Occipital lobe (tissue), 2 donors: ENCODE measurements around the gene EML1. TPM values are rescaled to one million over a fixed set of nuclear protein-coding genes. Genes with fewer than 3 reads are reported as not detected.

Experiments used
- DNase-seq: peaks from one replicate; lab custom pipeline; 2025; lab: John Stamatoyannopoulos, UW
- total RNA-seq: library from RNA; depleted of rRNA; stranded (reverse); fragments of >200 nt; gene quantifications from one replicate; pipeline ENCODE4 v1.2.3, GENCODE V29; 2014

EML1 gene
- total RNA-seq, 1 donor from 2014 or later: 137 TPM

DNA sequence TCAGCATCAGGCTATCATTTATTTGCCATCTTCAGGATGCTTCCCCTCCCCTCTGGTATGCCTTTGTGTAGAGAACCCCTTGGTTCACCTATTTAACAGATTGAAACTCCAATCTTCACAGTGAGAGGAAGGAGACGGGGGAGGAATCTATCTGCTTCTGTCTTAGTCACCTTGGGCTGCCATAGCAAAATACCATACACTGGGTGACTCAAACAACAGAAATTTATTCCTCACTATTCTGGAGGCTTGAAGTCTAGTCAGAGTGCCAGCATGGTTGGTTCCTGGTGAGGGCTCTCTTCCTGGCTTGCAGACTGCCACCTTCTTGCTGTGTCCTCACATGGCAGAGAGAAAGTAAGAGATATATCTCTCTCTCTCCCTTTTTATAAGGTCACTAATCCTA, 13.5 kb upstream of the EML1 start:
- DNase-seq: no peak

DNA sequence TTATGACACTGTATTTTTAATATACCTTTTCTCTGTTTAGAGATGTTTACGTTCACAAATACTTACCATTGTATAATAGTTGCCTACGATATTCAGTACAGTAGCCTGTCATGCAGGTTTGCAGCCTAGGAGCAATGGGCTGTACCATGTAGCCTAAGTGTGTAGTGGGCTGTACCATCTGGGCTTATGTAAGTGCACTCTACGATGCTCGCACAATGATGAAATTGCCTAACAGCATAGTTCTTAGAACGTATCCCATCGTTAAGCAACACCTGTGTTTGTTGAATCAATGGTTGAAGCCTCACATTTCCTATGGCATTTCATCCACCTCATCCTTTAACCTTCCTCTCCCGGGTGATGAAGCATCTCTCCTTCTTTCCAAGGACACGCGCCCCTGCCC, 12.5 kb upstream of the EML1 start:
- DNase-seq: no peak

DNA sequence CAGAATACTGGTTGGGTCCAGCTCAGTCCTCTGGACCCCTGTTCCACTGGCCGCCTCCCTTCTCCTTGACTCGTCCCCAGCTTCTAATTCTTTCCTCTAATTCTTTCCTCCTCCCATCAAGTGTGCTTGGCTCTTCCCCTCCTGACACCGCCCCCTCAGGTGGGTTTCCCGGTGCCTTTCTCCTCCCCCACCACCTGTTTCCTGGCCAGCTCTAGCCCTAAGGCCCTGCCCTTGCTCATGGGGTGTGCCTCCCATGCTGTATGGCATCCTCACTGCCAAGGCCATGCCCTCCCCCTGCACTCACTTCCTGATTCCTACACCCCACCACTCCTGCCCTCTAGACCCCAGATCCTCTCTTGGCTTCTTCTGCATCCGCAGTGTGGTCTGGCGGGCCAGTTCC, 12.1 kb upstream of the EML1 start:
- DNase-seq: no peak

DNA sequence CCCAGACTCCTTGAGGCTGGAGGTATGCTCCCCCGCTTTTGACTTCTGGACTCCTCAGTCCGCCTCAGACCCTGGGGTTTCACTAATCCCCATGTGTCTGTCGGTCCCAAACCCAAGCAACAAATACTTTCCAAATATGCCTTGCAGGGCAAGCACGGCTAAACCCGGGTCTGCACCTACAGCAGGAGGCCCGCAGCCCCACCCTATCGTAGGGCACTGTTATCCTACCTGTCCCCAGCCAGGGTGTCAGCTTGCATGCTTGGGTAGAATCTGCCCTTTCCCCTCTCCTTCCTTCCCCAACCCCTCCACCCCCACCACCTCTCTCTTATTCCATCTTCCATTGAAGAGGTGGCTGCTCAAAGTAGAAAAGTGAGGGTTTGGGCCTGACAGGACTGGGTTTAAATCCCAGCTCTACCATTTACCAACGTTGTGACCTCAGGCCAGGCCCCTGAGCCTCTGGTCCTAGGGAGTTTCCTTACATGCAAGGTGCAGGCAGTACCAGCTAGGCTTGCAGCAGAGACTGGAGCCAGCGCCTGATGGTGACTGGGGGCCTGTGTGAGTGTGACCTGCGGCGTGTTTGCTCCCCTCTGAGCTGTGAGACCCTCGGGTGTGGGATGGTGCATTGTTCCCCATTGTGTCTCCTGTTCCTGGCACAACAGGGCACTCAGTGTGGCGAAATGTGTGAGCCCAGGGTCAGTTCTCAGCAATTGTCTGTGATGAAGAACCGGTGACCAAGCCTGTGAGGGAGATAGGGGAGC, 11.2 kb upstream of the EML1 start:
- DNase-seq: no peak

DNA sequence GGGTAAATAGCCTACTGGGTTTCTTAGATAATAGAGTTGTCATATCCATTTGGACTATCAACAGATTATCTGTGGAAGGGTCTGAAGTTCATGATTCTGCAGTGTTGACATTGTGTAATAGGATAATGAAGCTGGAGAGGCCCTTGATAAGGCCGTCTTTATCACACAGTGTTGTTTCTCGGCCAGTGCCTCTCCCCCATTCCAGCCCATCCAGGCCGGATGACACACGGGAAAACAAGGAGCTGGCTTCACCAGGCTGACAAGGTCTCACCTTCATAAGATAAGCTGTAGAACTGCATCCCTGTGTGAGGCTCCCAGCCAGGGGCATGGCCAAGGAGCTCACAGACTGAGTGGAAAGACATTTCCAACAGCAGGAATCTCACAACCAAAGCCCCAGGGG, 8.7 kb upstream of the EML1 start:
- no peak for DNase-seq

DNA sequence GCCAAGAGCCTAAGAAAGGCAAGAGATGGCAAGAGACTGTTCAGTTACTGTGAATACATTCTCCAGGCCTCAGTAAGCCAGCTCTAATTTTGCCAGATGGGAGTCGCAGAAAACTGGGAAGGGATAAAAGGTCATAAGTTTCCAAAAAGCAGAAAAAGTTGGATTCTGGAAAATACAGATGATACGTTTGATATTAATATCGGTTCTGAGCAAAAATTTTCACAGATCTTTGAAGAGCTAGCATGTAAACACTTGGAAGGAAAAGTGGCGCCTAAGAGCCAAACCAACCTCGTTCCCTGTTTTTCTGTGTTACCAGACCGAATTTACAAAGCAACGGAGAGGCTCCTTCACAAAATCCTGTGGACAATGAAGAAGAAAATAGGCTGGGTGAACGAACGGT, 7.8 kb upstream of the EML1 start:
- DNase-seq: no peak

DNA sequence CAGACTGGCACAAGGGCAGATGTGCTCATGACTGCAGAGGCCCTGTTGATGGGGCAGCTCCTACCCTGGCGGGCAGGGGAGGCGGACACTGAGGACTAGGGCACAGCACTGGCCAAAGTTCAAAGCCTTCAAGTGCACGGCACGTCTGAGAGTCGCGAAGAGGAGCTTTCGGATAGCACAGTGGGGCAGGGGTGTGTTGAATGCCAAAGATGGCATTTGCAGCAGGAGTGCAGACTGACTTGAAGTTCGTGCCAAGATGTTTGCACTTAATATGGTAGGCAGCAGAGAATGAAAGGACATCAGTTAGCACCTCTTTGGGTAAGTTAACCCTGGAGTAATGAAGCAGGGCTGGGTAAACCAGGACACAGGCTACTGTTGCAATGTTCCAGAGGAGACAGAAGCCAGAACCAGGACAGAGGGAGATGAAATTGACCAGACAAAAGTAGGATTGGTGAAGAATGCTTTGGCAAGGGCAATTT, 6.7 kb upstream of the EML1 start:
- DNase-seq: no peak

DNA sequence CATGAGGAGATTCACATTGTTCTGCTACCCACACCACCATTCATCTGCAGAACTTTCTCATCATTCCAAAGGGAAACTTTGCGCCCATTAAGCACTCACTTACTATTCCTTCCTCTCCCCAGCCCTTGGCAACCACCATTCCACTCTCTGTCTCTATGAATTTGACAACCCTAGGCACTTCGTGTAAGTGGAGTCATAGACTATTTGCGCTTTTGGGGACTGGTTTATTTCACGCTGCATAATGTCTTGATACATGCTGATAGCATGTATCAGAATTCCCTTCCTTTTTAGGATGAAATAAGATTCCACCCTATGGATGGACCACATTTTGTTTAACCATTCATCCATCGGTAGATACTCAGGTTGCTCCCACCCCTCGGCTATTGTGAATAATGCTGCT, 4.5 kb upstream of the EML1 start:
- no peak for DNase-seq

DNA sequence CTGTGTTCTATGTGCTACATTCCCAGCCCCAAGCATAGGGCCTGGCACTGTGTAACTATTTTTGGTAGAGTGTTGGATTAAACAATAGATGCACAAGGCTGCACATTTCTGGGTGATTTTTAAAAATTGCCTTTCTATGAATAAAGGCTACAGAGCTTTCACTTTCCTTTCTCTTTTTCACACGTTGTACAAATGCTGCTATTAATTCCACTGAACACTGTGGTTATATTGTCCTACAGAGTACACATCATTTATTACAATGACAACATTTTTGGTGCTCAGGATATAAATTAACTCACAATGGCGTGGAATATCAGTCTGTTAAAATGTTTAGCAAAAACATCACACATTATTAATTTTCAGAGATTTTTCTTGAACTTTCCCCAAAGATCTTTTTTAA, 3.6 kb upstream of the EML1 start:
- no peak for DNase-seq

DNA sequence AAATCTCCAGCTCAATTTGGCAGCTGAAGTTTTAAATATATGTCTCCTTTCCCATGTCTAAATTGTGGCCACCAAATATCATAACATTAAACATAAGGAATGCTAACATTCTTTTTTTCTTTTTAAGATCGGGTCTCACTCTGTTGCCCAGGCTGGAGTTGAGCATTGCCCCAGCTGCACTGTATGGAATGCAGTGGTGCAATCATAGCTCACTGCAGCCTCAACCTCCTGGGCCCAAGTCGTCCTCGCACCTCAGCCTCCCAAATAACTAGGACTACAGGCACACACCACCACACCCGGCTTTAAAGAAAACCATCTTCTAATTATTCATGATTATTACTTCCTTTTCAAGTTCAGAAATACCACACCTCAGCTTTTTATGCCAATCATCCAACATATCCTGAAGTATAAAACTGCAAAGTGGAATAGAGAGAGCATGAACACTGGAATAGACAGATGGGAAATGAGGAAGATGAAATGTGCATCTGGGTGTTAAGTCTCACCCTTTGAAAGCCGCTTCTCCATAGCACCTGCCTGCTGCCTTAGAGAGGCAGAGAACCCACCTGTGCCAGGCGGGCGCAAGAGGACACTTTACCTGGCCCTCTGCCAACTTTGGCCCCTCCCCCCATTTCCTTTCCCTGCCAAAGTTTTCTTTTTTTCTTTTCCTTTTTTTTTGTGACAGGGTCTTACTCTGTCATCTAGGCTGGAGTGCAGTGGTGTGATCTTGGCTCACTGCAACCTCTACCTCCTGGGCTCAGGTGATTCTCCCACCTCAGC, 2.8 kb upstream of the EML1 start:
- DNase-seq: no peak

DNA sequence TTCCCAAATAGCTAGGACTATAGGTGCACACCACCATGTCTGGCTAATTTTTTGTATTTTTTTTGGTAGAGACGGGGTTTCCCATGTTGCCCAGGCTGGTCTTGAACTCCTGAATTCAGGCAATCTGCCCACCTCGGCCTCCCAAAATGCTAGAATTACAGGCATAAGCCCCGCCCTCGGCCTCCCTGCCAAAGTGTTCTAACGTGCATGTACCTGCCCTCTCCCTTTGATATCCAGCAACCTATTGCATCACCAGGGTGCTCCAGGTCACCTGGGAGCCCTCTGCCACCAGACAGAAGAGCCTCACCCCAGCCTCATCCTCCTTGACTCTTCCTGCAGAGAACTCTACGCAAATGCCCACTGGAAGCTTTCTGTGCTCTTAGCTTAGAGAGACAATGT, 2.2 kb upstream of the EML1 start:
- DNase-seq: no peak

DNA sequence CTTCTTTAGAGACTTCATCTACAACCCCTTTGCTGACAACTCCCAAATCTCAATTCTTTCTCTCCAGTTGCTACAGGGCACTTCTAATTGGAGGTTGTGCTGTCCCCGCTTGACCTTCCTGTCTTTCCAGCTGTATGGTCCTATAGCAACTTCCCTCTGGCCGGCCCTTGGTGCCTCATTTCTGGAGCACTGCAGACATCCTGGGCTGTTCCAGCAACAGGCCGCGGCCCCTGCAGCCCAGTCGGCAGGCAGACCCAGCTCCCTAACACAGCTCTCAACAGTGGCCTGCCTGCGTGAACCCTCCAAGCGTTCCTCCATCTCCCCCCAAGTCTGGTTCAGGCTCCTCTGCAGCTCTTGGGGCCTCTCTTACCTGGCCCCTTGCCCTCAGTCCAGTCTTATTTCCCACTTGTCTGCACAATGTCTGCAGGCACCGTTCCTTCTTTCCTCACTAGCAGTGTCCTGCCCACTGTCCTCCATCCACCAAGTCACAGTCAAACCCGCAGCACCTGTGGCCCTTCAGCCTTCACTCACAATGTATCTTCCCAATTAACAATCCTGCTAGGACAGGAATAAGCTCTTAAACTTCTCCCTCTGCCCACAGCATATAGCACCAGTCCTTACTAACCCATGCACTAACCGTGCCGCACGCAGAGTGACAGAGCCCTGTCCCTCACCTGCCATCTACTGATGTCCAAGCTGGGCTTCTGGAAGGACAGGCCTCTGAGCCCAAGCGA, 1.6 kb upstream of the EML1 start:
- DNase-seq: no peak

DNA sequence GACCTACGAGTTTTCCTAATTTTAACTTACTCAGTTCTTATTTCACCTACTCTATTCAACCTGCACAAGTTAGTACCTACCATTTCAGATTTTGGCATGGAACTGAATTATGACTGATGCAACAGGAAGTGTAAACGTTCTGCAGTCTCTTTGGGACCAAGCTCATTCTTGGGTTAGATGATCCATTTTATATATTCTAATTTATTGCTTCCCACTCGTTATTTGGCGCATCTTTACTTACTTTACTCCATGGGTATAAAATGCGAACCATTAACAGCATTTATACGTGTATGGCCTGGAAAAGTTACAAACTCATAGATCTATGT, 1.0 kb upstream of the EML1 start:
- DNase-seq: no peak

DNA sequence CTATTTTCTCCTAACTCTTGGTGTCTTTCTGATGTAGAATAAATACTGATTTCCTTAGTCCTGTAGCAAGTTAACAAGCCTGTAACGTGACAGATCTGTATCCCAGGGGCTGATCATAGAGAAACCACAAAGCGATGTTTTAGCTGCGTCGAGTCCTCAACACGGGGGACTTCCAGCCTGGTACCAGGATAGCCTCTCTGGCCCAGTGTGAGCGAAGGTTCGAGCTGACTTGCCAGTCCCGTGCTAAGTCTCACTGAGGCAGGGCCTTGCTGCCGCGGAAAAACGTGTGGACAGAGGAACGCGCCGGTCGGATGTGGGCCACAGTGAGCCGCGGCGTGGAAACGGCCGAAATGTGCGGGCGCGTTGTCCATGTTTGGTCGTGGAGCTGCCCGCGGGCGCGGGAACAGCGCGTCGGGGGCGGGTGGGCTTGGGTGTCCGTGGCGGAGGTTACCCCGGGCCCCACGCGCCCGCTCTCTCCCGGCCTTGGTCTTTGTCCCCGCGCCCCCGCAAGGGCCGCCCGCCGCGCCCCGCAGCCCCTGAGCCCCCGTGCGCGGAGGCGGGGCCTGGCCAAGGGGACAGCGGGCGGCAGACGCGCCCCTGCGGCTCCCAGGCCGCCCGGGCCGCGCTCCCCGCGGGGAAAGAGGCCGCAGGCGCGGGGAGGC, 531 bp upstream of the EML1 start:
- peak; percentile 28 for DNase-seq

DNA sequence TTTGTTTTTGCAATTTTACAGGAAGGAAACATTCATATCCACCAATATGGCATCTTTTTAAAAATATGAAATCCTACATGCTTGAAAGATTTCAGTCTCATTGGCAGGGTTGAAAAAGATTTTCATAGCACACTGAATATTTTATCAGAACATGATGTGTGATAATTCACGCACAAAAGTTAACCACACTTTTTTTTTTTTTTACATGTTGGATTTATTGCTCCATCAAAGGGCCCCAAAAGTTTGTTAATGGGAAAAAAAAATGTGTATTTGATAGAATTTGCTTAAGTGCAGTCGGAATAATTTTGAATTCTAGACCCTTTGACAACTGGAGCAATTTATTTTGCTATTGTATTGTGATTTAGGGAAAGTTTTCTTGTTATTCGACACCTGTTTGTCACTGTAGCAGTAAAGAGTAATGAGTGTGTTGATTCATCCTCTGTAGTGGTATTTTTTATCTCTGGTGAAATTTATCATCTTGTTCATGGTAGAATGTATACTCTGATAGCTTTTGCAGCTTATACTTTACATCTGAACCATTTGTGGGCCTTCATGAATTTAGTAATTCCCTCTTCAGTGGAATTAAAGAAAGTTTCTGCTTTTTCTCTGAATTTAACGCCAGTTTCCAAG, 1.1 kb downstream of the EML1 start:
- no peak for DNase-seq

DNA sequence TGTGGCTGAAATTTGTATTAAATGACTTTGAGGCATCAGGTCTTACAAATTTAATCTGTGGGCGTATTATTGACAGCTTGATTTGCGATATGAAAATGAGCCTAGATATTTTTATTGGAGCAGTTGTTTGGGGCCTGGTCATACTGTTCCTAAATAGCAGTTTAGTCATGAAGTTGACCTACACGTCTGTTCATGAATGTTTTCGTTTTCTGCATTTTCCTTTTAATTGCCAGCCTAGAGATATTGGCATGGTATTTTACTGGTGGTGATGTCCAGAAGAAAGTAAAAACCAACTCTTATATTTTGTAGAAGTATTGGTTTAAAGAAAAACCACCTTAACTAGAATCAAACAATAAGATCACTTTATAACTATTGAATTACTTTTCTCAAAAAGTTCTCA, 1.8 kb downstream of the EML1 start:
- no peak for DNase-seq

DNA sequence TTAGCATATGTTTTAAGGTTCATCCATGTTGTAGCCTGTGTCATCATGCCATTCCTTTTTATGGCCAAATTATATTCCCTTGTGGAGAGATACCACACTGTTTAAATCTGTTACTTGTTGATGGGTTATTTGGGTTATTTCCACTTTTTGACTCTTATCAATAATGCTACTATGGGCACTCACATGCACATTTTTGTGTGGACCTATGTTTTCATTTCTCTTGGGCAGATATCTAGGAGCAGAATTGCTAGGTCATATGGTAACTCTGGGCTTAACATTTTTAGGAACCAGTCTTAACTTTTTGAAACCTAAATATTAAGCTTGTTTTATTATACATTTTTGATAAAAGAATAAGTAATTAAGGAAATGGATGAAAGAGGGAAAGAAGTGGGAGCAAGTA, 4.0 kb downstream of the EML1 start:
- DNase-seq: no peak

DNA sequence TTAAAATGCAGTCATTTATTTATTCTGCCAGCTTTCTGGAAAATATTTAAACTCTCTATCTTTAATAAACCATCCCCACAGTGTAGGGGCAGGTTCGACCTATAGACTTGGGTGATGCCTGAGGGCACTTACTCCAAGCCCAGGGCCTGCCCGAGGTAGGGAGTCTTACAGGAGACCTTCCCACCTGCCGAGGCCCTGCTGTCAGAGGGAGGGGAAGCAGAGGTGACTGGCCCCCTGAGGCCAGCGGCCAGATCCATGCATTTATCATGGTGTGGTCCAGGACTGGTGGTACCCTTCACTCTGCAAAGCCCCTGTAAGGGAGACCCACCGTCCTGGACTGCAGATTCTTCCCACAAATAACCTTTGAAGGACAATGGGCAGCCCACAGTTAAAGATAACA, 7.6 kb downstream of the EML1 start:
- DNase-seq: no peak

DNA sequence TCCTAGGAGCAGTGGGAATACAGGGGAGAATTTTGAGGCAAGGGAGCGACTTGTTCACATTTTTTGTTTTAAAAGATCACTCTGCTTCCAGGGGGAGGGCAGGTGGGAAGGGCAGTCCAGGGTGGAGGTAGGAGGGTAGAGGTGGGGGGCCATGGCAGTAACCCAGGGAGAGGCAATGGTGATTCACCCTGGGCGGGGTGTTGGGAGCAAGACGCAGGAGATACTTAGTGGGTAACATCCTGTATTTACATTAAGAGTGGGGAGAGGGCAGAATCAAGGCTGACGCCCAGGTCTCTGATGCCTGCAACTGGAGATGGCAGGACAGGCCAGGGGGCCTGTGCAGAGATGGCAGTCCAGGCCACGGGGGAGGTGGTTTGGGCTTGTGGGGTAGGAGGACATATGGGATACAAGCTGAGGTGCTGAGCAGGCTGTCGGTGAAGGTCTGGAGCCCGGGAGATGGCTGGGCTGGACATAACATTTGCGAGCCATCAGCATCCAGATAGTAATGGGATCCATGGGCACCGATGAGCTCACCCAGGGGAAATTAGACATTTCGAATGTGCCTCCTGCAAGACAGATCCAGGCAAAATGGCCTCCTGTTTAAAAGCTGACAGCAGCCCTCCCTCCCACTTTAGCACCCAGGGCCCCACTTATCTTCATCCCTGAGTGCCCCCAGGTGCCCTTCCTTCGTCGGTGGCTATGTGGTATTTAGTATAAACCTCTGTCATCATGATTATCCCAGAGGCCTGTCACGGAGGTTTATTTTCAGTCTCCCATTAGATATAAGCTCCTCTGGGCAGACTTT, 9.3 kb downstream of the EML1 start:
- no peak for DNase-seq

DNA sequence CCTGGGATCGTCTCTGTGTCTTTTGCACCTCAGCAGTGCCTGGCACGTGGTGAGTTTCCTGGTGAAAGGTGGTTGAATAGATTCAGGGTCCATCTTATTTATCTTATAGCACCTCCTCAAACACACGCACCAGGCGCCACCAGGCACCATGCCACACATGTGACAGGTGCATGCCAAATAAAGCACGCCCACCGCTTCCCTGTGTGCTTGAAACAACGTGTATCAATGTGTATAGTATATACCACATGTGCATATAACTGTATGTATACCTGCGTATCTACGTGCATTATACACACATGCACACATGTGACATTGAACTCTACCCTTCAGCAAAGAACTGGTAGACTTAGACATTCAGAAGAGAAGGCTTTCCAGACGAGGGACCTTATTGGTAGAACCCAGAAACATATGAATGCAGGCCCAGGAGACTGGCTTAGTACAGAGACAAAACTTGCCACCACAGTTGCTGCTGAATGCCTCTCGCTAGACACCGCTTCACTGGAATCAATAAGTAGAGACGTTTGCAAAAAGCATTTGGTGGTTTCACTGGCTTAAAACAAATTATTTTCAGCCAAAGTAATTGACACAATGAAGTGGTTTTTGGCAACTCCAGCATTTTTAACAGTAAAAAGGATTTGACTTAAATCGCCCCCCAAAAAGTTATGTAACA, 10.0 kb downstream of the EML1 start:
- DNase-seq: no peak
